HTR-8/SVneo (cell line): ENCODE data around the gene TGDS.
"Not testable (repeated sequence)": the region's sequence is repeated elsewhere in the genome, so short reads cannot be mapped to it uniquely, and the experiment has no call there.

Experiments used
- DNase-seq: peaks from one replicate; pipeline ENCODE4 v3.0.0; 2011; ENCODE audit warnings: low spot score, mixed read lengths; ENCODE audit not compliant: insufficient read length
- FAIRE-seq: peaks from 2 replicates; lab custom pipeline; 2011; peaks lifted over from hg19 to GRCh38; lab: Jason Lieb, UNC

Gene TGDS

DNA sequence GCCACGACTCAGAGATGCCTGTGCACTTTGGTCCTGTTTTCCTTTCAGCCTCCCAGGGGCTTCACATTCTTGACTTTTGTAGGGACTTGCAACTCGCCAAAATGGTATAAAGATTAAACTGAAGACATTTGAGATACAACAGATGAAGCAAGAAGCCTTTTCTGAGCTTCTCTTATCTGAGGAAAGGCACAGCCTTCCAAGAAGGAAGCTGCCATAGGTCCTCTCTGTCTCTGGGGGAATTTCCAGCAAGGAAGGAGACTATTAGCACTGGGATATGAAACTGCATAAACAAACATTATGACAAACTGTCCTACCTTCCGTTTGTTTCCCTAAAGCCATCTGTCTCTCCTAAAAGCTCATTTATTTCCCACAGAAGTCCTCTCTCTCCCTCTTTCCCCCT lies 39.3 kb downstream of the TGDS start:
- FAIRE-seq (no peak), DNase-seq (no peak)

DNA sequence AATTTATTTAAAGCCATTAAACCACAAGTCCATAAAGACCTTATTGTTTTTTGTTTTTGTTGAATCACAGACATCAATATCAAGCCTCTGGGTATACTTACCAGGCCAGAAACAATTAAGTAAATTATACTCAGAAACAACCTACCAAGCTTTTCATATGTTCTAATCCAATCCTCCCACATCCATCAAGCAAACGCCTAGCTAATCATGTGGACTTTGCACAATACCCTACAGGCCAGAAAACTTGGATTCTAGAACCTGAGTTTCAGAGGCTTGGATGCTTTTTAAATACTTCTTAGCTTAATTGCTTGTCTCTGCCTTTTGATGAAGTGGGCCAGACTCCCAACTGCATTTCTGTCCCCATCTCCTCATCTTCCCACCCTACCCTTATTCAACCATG lies 39.9 kb downstream of the TGDS start:
- DNase-seq (no peak), FAIRE-seq (no peak)

DNA sequence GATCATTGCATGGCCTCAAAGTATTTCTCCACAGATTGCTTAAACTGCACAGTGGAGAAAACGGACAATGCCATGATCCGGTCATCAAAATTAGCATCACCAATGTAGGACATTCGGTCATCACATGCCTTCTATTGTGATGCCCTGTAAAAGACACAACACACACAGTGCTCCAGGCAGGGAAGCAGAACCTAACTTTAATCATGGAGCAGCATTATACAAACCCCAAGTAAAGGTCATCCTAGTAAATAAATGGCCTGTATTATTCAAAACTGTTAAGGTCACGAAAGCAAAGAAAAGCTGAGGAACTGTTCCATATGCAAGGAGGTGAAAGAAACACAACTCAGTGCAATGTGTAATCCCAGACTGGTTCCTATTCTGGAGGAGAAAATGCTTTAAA lies 42.2 kb downstream of the TGDS start:
- FAIRE-seq (no peak), DNase-seq (no peak)

- DNase-seq: no peak
- no peak for FAIRE-seq
Observed at GRCh38 chr13:94552095-94552494, 43.9 kb downstream of the TGDS start.

GRCh38 chr13:94550062-94550738 lies 45.8 kb downstream of the TGDS start:
- DNase-seq (peak; percentile 24), FAIRE-seq (no peak)

GRCh38 chr13:94549232-94550061 lies 46.5 kb downstream of the TGDS start:
- DNase-seq (peak; percentile 83), FAIRE-seq (no peak)

- DNase-seq: peak; percentile 18
- no peak for FAIRE-seq
Observed at GRCh38 chr13:94548821-94549231, 47.1 kb downstream of the TGDS start.

GRCh38 chr13:94548382-94548781 lies 47.6 kb downstream of the TGDS start:
- DNase-seq (no peak), FAIRE-seq (no peak)

DNA sequence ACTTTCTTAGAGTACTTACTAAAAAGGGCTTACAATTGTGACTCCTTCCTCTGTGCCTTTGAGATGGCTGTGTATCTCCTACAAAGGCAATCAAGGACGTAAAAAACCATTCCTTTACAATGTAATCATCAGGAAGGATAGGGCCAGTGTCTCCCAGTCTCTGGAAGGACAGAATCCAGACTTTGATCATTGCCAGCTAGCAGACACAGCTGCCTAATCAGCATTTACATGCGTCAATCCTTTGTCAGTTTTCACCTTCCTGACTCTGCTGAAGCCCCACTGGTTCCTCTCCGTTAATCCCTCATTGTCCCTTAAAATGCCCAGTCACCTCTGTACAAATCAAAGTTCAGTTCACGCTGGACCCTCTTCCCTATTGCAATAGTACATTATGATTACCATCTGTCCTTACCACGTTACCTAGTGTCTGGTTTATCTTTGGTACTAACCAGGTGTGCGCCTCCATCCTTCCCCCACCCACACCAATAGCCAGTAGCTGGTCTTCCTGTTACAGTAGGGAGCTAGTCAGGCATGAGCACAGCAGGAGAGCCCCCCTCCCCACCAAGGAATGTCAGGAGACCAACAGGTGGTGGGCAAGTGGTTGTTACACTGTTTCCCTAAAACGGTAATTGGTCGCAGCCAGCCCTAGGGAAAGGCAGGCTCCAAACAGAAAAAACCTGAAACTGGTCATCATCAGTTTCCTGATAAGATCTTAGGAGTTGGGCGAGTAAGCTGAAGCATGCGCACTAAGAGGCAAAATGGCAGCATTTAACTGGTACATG lies 49.7 kb downstream of the TGDS start:
- DNase-seq: no peak
- FAIRE-seq: no peak

- DNase-seq (no peak), FAIRE-seq (no peak)
Observed at GRCh38 chr13:94544922-94545321, 51.0 kb downstream of the TGDS start.

GRCh38 chr13:94542917-94543316 lies 53.0 kb downstream of the TGDS start:
- no peak for FAIRE-seq
- no peak for DNase-seq

- FAIRE-seq: no peak
Observed at GRCh38 chr13:94537740-94538630, 58.0 kb downstream of the TGDS start.

DNA sequence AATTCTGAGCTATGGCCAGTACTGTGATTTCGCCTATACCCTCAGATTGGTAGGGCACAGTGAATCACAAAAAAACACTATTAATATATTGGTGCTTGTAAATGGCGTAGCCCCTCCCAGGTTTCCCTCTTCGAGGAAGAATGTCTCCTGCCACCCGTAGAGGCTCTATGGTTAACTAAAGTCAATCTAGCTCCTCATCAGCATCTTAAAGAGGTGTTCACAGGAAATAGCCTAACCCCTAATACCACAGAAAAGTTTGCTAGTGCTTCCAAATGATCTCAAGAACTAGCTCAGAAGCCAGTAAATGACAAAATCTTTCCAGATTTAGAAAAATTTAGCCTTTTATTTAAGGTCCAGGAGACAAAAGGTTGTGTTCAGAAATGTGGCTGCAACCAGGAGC lies 60.2 kb downstream of the TGDS start:
- FAIRE-seq: no peak

More at GRCh38 chr13:94537740-94538630, 58.0 kb downstream of the TGDS start:
- no peak for DNase-seq

GRCh38 chr13:94535231-94535630 lies 60.7 kb downstream of the TGDS start:
- FAIRE-seq: no peak

More for the DNA sequence above, 60.2 kb downstream of the TGDS start:
- no peak for DNase-seq

GRCh38 chr13:94534166-94534565 lies 61.8 kb downstream of the TGDS start:
- FAIRE-seq: no peak
- DNase-seq: no peak

More at GRCh38 chr13:94535231-94535630, 60.7 kb downstream of the TGDS start:
- DNase-seq: no peak

DNA sequence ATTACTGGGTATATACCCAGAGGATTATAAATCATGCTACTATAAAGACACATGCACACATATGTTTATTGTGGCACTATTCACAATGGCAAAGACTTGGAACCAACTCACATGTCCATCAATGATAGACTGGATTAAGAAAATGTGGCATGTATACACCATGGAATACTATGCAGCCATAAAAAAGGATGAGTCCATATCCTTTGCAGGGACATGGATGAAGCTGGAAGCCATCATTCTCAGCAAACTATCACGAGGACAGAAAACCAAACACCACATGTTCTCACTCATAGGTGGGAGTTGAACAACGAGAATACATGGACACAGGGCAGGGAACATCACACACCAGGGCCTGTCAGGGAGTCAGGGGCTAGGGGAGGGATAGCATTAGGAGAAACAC lies 63.7 kb downstream of the TGDS start:
- not testable (repeated sequence) for FAIRE-seq, DNase-seq

- DNase-seq, FAIRE-seq: not testable (repeated sequence)
Observed at GRCh38 chr13:94526956-94527355, 69.0 kb downstream of the TGDS start.

DNA sequence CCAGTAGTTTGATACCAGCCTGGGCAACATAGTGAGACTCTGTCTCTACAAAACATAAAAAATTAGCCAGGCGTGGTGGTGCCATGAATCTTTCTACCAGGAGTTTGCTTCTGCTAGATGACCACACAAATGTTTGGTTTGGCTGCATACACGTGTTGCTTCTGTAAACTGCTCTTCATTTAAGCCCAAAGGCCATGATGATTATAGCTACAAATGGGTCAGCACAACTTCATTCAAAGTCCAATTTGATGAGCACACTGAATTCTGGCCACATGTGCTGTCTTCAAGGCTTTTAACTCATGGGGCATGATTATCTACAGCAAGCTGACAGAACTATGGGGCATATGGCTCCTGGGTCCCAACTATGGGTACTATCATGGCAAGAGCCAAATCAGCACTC lies 70.2 kb downstream of the TGDS start:
- no peak for FAIRE-seq
- no peak for DNase-seq

DNA sequence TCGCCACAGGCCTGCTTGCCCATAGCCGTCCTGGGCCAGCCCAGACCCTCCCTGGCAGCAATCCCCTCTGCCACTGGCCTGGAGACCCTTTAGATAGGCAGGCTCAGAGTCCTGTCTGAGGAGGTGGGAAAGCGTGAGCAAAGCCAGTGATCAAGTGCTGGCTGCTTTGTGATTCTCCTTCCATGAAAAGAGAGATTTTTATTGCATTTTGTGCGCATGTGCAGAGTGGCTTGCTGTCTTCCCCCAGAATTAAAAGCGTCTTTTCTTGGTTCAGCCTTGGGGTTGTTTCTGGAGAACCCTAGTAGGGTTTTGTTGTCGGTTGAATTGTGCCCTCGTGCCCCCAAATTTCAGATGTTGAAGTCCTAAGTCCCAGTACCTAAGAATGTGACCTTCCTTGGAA lies 71.5 kb downstream of the TGDS start:
- no peak for FAIRE-seq
- no peak for DNase-seq
